Thymus (tissue), 11 donors: ENCODE measurements around the gene RBM17. TPM values are rescaled to one million over a fixed set of nuclear protein-coding genes. Genes with fewer than 3 reads are reported as not detected.
"Not testable (repeated sequence)": the region's sequence is repeated elsewhere in the genome, so short reads cannot be mapped to it uniquely, and the experiment has no call there.

Experiments used
- DNase-seq, 9 donors: peaks; one replicate each; pipeline ENCODE4 v3.0.0-alpha.2; 2013; ENCODE audit warnings: low spot score in 9 of 9, low read depth in 6 of 9, missing footprints in 1 of 9
- H3K27ac ChIP-seq, 2 donors: one replicate each; pipeline ENCODE4 v1.5.1; 2013; ENCODE audit warnings: control low read depth in 1 of 2, low read depth in 1 of 2, low read length in 1 of 2, mild to moderate bottlenecking in 1 of 2, moderate library complexity in 1 of 2
- H3K27me3 ChIP-seq, 2 donors: one replicate each; pipeline ENCODE4 v1.5.1; 2013; ENCODE audit warnings: low read length in 1 of 2; ENCODE audit not compliant: control insufficient read depth in 2 of 2, insufficient read depth in 1 of 2
- H3K36me3 ChIP-seq, 2 donors: one replicate each; pipeline ENCODE4 v1.5.1; 2013; ENCODE audit warnings: low read length in 1 of 2, mild to moderate bottlenecking in 1 of 2, moderate library complexity in 1 of 2; ENCODE audit not compliant: control insufficient read depth in 2 of 2, insufficient read depth in 2 of 2
- H3K4me1 ChIP-seq, 2 donors: one replicate each; pipeline ENCODE4 v1.5.1; 2013; ENCODE audit warnings: low read length in 2 of 2; ENCODE audit not compliant: control insufficient read depth in 2 of 2, insufficient read depth in 2 of 2
- H3K4me3 ChIP-seq, 2 donors: one replicate each; pipeline ENCODE4 v1.5.1; 2013; ENCODE audit warnings: low read length in 2 of 2, control low read depth in 1 of 2, mild to moderate bottlenecking in 1 of 2
- H3K9me3 ChIP-seq, 2 donors: one replicate each; pipeline ENCODE4 v1.5.1; 2013; ENCODE audit warnings: low read length in 1 of 2, mild to moderate bottlenecking in 1 of 2; ENCODE audit not compliant: control insufficient read depth in 2 of 2, insufficient read depth in 1 of 2
- WGBS: extraction: QIAGEN DNeasy Blood & Tissue Kit; methylation state at CpG from one replicate; pipeline ENCODE4 v1.1.7; 2013; 5-methylcytosine and 5-hydroxymethylcytosine counted together
- polyA plus RNA-seq: library from polyadenylated mRNA; stranded (reverse); fragments of 200-250 nt; gene quantifications from one replicate; pipeline ENCODE4 v1.2.3, GENCODE V29; 2013
- total RNA-seq: library from RNA; stranded (reverse); fragments of 120-200 nt; gene quantifications from one replicate; pipeline ENCODE4 v1.2.4, GENCODE V29; 2013
- donor health status: healthy.

Gene RBM17
- total and polyA plus RNA-seq, 2 donors = 59.1 to 122 TPM

DNA sequence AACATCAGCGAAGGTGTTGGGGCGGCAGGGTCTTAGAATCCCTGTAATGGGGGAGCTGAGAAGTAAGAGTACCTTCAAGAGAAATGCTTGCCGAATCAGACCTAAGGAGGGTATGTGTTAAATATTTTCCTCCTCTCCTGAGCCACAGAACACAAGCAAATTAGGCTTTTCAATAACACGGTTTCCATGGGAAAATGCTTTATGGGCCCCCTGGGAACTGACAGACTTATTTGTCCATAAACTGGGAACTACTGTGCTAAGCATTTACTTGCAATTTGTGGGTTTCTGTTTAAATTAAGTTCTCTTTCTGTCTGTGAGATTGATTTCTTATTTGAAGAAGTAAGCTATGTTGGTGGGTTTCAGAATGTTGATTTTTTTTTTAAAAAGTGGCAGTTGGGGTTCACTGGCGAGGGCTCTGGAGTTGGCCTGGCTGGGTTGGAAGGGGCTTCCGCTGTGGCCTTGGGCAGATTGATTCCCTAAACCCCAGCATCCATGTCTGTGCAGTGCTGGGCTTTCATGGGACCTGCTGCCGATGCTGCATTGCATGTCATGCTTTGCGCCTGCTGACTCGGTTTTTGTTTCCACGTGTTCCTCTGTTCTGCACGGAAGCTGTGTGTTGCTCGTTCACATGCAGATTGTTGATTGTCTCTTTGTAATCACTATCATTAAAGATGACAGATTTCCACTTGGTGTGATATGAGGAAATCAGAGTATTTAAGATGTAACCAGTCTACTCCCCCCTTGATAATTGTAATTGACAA, 7.2 kb downstream of the RBM17 start:
- Histone ChIP-seq H3K27ac (no peak overlapping the region), H3K4me1 (peaks cover 6 to 12% of the 10 kb centered on the region in 2 donors), H3K9me3 (no peaks in the 10 kb centered on the region), H3K4me3 (no peak overlapping the region), H3K36me3 (peaks cover 19 to 43% of the 10 kb centered on the region in 2 donors), H3K27me3 (no peaks in the 10 kb centered on the region)
- WGBS = 94% methylated on average over 12 of the region's 12 CpGs
- no peak for DNase-seq

DNA sequence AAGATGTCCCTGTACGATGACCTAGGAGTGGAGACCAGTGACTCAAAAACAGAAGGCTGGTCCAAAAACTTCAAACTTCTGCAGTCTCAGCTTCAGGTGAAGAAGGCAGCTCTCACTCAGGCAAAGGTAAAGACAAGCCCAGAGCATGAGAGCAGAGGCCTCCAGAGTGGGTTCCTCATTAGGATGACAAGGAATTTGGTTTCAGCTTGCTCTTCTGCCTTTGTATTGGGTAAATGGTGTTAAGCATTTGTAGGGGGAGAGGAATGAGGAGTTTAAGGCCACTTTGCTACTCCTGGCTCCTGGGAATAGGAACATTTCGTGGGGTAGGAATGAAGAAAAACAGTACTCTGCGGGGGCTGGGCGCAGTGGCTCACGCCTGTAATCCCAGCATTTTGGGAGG, 8.2 kb downstream of the RBM17 start:
- H3K27me3 ChIP-seq = no peaks in the 10 kb centered on the region
- no peak overlapping the region for H3K4me3 ChIP-seq
- peaks cover 25 to 50% of the 10 kb centered on the region in 2 donors for H3K36me3 ChIP-seq
- H3K27ac ChIP-seq = no peak overlapping the region
- DNase-seq = no peak
- peaks cover 0 to 4% of the 10 kb centered on the region in 2 donors for H3K4me1 ChIP-seq
- WGBS = 98% methylated on average over 5 of the region's 5 CpGs
- H3K9me3 ChIP-seq = no peaks in the 10 kb centered on the region

DNA sequence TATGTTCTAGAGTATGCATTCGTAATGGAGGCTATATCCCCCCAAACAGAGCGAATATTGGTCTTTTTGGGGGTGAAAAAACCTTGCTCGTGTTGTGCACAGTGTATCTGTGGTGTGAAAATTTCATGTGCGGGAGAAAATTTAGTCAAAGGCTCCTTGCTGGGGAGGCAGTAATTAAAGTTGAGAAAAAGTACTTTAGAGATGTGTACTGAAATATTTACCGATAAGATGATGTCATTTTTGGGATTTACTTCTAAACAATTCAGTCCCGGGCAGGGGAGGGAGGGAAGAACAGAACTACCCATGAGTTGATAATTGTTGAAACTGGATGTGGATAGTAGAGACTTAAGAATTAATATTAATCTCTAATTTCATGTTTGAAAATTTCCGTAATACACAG, 9.3 kb downstream of the RBM17 start:
- DNase-seq = no peak
- Histone ChIP-seq H3K9me3 (no peaks in the 10 kb centered on the region), H3K36me3 (peaks cover 33 to 60% of the 10 kb centered on the region in 2 donors), H3K4me3 (no peak overlapping the region), H3K4me1 (peaks cover 0 to 4% of the 10 kb centered on the region in 2 donors), H3K27me3 (no peaks in the 10 kb centered on the region), H3K27ac (no peak overlapping the region)
- WGBS = 91% methylated on average over 7 of the region's 7 CpGs

DNA sequence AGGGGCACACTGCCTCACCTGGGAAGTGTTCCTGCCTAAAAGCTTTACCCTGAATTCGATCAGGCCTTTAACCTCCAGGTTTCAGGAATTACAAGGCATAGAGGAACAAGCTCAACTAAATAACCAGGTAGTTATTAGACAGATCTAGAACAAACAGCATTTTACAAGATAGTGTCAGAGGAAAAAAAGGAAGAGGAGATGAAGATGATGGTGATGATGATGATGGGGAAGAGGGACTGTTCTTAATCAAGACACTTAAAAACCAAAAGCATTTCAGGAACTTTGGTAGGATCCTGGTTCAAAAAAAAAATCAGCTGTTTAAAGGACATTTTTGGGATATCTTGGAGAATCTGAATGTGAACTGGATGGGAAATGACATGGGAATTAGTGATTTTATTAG, 11.5 kb downstream of the RBM17 start:
- DNase-seq = no peak
- H3K36me3 ChIP-seq = peaks cover 40 to 76% of the 10 kb centered on the region in 2 donors
- WGBS = 97% methylated on average over 1 of the region's 1 CpG
- no peak overlapping the region for H3K27ac ChIP-seq
- no peak overlapping the region for H3K4me3 ChIP-seq
- H3K4me1 ChIP-seq = peaks cover 0 to 3% of the 10 kb centered on the region in 2 donors
- H3K27me3 ChIP-seq = no peaks in the 10 kb centered on the region
- no peaks in the 10 kb centered on the region for H3K9me3 ChIP-seq

DNA sequence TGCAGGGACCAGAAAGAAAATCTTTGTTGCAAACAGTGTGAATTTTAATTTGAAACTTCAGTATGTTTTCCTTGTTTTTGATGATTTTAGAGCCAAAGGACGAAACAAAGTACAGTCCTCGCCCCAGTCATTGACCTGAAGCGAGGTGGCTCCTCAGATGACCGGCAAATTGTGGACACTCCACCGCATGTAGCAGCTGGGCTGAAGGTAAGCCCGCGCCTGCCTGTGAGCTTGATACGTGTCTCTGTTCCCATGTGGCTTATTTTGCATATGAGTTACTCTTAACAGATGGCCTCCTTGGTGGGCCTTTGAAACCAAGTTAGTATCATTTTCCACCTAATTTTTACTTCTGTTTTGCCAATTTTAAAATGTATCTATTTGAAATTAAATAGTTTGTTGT, 12.3 kb downstream of the RBM17 start:
- H3K9me3 ChIP-seq = no peaks in the 10 kb centered on the region
- H3K4me3 ChIP-seq = no peak overlapping the region
- H3K4me1 ChIP-seq = no peaks in the 10 kb centered on the region
- H3K36me3 ChIP-seq = peaks cover 40 to 78% of the 10 kb centered on the region in 2 donors
- H3K27ac ChIP-seq = no peak overlapping the region
- WGBS = 96% methylated on average over 8 of the region's 8 CpGs
- no peak for DNase-seq
- no peaks in the 10 kb centered on the region for H3K27me3 ChIP-seq

DNA sequence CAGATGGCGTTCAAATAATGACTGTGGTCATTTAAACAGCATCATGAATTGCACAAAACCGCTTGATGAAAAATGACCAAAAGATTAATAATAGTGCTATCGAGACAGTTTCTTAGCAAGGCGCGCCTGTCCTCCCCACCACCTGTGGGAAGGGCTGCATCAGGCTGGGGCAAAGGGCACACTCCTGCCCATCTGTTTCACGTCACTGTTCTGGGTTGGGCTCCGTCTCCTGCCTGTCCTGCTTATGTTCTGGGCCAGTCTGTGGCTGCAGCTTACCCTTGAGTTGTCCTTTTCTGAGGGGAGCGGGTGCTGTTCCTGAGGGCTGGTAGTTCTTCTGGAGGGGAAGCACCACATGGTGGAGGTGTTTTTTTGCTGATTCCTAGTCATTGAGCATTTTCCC, 13.3 kb downstream of the RBM17 start:
- Histone ChIP-seq H3K9me3 (no peaks in the 10 kb centered on the region), H3K4me3 (no peak overlapping the region), H3K4me1 (no peaks in the 10 kb centered on the region), H3K27me3 (no peaks in the 10 kb centered on the region), H3K27ac (no peak overlapping the region), H3K36me3 (peaks cover 35 to 83% of the 10 kb centered on the region in 2 donors)
- 98% methylated on average over 8 of the region's 8 CpGs for WGBS
- no peak for DNase-seq

DNA sequence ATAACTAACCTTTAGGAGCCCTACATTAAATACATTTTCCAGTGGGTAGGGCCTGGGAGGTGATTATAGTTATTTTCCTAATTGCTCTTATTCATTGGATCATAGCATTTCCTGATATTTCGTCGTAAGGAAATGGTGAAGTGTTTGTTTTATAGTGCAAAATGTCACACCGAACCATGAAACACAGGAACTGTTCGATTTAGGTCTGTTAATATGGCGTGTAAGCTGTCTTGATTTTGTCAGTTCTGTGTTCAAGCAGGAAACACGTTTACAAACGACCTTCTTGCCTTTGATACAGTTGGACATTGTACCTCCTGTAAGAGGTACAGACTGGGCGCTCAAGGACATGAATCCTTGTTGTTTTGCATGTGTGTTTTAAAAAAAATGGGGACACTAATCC, 14.8 kb downstream of the RBM17 start:
- Histone ChIP-seq H3K4me3 (no peak overlapping the region), H3K27me3 (no peaks in the 10 kb centered on the region), H3K36me3 (peaks cover 25 to 83% of the 10 kb centered on the region in 2 donors), H3K4me1 (peaks cover 0 to 3% of the 10 kb centered on the region in 2 donors), H3K9me3 (no peaks in the 10 kb centered on the region), H3K27ac (peak overlapping the region in 1 of 2 donors; percentile 37)
- WGBS = 94% methylated on average over 8 of the region's 8 CpGs
- DNase-seq = no peak

DNA sequence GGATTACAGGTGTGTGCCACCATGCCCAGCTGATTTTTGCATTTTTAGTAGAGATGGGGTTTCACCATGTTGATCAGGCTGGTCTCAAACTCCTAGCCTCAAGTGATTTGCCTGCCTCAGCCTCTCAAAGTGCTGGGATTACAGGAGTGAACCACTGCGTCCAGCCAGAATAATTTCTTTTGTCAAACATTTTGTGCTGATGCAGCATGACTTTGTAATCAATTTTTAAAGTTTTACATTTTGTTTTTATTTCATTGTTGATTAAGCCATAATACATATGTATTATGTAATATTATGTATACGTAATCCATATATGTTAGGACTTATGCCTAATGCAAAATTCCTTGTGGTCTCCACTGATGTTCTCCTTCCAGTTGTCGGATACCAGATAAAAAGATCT, 18.8 kb downstream of the RBM17 start:
- H3K27me3 ChIP-seq, H3K27ac ChIP-seq, DNase-seq, H3K4me3 ChIP-seq, H3K9me3 ChIP-seq: not testable (repeated sequence)
- Histone ChIP-seq H3K36me3 (peaks cover 40 to 95% of the 10 kb centered on the region in 2 donors), H3K4me1 (peaks cover 0 to 11% of the 10 kb centered on the region in 2 donors)
- WGBS = 99% methylated on average over 3 of the region's 3 CpGs

DNA sequence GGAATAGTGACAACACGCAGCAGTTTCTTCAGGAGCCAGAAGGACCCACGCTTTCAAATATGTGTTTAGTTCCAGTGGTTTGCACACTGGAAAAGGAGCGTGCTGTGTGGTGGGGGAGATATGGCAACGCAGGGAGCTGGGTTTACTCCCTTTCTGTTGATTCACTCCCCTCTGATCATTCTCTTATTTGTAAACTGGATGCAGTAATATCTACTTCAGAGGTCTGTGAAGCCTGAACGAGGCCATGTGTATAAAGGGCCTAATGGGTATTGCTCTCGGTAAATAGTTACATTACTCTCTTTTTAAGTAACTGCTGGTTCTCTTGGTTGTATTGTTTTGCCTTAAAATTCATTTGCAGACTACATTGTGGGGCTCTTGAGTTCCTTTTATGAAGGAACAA, 19.2 kb downstream of the RBM17 start:
- WGBS = 88% methylated on average over 6 of the region's 6 CpGs

More for the DNA sequence above, 19.2 kb downstream of the RBM17 start:
- no peak overlapping the region for H3K4me3 ChIP-seq
- no peaks in the 10 kb centered on the region for H3K9me3 ChIP-seq
- no peak overlapping the region for H3K27ac ChIP-seq
- H3K36me3 ChIP-seq = peaks cover 38 to 95% of the 10 kb centered on the region in 2 donors
- H3K4me1 ChIP-seq = peaks cover 0 to 11% of the 10 kb centered on the region in 2 donors
- H3K27me3 ChIP-seq = no peaks in the 10 kb centered on the region
- DNase-seq = no peak
